HCT116 (cell line): ENCODE results near the gene DICER1. TPM values are rescaled to one million over a fixed set of nuclear protein-coding genes. Genes with fewer than 3 reads are reported as not detected.
A peak's percentile ranks its signal among the peaks of the same experiment; 100 is the strongest.

ENCODE experiments used
- ATAC-seq: fragments of 200-7000 bp; cut with Tn5 transposase; 2 replicates; pipeline ENCODE4 v1.9.1; 2020; ENCODE audit warnings: mild to moderate bottlenecking, moderate library complexity
- BruUV-seq: library from RNA; stranded (reverse); fragments of 400-500 nt; replicated peaks from 2 replicates; lab custom pipeline; 2021; lab: Mats Ljungman, UMichigan
- CTCF ChIA-PET: fragments of 300-600 bp; sonication (Branson Sonifier 250); formaldehyde crosslinking; loops from one replicate; lab custom pipeline; 2021; ENCODE audit warnings: antibody characterized with exemption; lab: Charles Lee
- POLR2A ChIA-PET: fragments of 300-600, 350-600 bp; sonication (Branson Sonifier 250); formaldehyde crosslinking; loops from one replicate; lab custom pipeline; 2021; ENCODE audit warnings: antibody characterized with exemption; lab: Charles Lee
- RAD21 ChIA-PET, 2 experiments: fragments of 300-600 bp; sonication (Branson Sonifier 250); formaldehyde crosslinking; loops; one replicate each; lab custom pipeline; 2023; ENCODE audit warnings: low total read pairs in 2 of 2; ENCODE audit not compliant: uncharacterized antibody in 2 of 2, unreplicated experiment in 2 of 2, low non-redundant PET in 1 of 2; lab: Charles Lee
- DNase-seq: peaks from one replicate; pipeline ENCODE4 v3.0.0-alpha.2; 2010; ENCODE audit warnings: low read depth, low spot score
- H2AFZ ChIP-seq: fragments of 200-600 bp; shearing (Covaris generic), sonication (generic); 2 replicates; pipeline ENCODE4 v1.6.1; 2017; ENCODE audit warnings: low read depth, mixed run types, mixed read lengths, antibody characterized with exemption, low read length; ENCODE audit not compliant: poor library complexity, severe bottlenecking
- H3K27ac ChIP-seq: 2 replicates; pipeline ENCODE4 v1.5.1; 2012; ENCODE audit warnings: low read depth, low read length
- H3K27me3 ChIP-seq: fragments of 200-600 bp; sonication (generic); 2 replicates; pipeline ENCODE4 v1.6.1; 2016; ENCODE audit warnings: mixed run types, low read length, mixed read lengths; ENCODE audit not compliant: insufficient read depth
- H3K36me3 ChIP-seq, 2 experiments: fragments of 200-500 bp in 1 of 2; fragments of 200-600 bp in 1 of 2; sonication (Bioruptor generic) in 1 of 2; sonication (generic) in 1 of 2; 2 replicates each; pipeline versions ENCODE4 v1.5.1 to v1.6.1; 2014 to 2016; ENCODE audit warnings: low read length in 2 of 2, inconsistent platforms in 1 of 2, mixed read lengths in 1 of 2, mixed run types in 1 of 2; ENCODE audit not compliant: insufficient read depth in 2 of 2, control insufficient read depth in 1 of 2
- H3K4me1 ChIP-seq, 2 experiments: fragments of 200-600 bp in 1 of 2; sonication (generic) in 1 of 2; 2 replicates each; pipeline versions ENCODE4 v1.5.1 to v1.6.1; 2012 to 2017; ENCODE audit warnings: low read length in 2 of 2, inconsistent platforms in 1 of 2, mild to moderate bottlenecking in 1 of 2, mixed read lengths in 1 of 2, mixed run types in 1 of 2, moderate library complexity in 1 of 2; ENCODE audit not compliant: insufficient read depth in 2 of 2, control insufficient read depth in 1 of 2
- H3K4me2 ChIP-seq: fragments of 200-600 bp; sonication (generic); 2 replicates; pipeline ENCODE4 v1.6.1; 2017; ENCODE audit warnings: mixed run types, low read length, mixed read lengths
- H3K4me3 ChIP-seq, 2 experiments: fragments of 200-600 bp in 1 of 2; sonication (generic) in 1 of 2; replicated peaks in 1 of 2; 2 replicates each; pipeline ENCODE4 v1.5.1; 2011 to 2016; ENCODE audit warnings: low read length in 2 of 2, control low read depth in 1 of 2, low read depth in 1 of 2, mild to moderate bottlenecking in 1 of 2, mixed read lengths in 1 of 2, mixed run types in 1 of 2
- H3K79me2 ChIP-seq: fragments of 200-600 bp; sonication (generic); 2 replicates; pipeline ENCODE4 v1.6.1; 2017; ENCODE audit warnings: mild to moderate bottlenecking, mixed run types, low read length, moderate library complexity, mixed read lengths; ENCODE audit not compliant: insufficient read depth
- H3K9ac ChIP-seq: fragments of 200-600 bp; sonication (generic); 2 replicates; pipeline ENCODE4 v1.6.1; 2016; ENCODE audit warnings: low read length, mixed read lengths
- H3K9me2 ChIP-seq: fragments of 200-600 bp; sonication (generic), shearing (Covaris generic); 2 replicates; pipeline ENCODE4 v1.6.1; 2017; ENCODE audit warnings: mixed run types, mild to moderate bottlenecking, moderate library complexity; ENCODE audit not compliant: insufficient read depth
- H3K9me3 ChIP-seq, 2 experiments: fragments of 200-500 bp in 1 of 2; fragments of 200-600 bp in 1 of 2; sonication (Bioruptor generic) in 1 of 2; sonication (generic) in 1 of 2; 2 replicates each; pipeline ENCODE4 v1.6.1; 2014 to 2017; ENCODE audit warnings: low read length in 2 of 2, mixed read lengths in 2 of 2, inconsistent platforms in 1 of 2, low read depth in 1 of 2, mild to moderate bottlenecking in 1 of 2, mixed run types in 1 of 2, moderate library complexity in 1 of 2; ENCODE audit not compliant: control insufficient read depth in 1 of 2, insufficient read depth in 1 of 2
- H4K20me1 ChIP-seq: fragments of 200-600 bp; sonication (generic), shearing (Covaris generic); 2 replicates; pipeline ENCODE4 v1.6.1; 2017; ENCODE audit warnings: mixed run types, mild to moderate bottlenecking, moderate library complexity; ENCODE audit not compliant: insufficient read depth
- CBX3 ChIP-seq: IDR thresholded peaks from 2 replicates; pipeline ENCODE4 v1.6.1; 2012; ENCODE audit warnings: low read depth
- EGR1 ChIP-seq: IDR thresholded peaks from 2 replicates; pipeline ENCODE4 v1.6.1; 2012; ENCODE audit warnings: low read depth
- ELF1 ChIP-seq: IDR thresholded peaks from 2 replicates; pipeline ENCODE4 v1.6.1; 2012; ENCODE audit warnings: low read depth, borderline replicate concordance
- POLR2AphosphoS5 ChIP-seq: IDR thresholded peaks from 2 replicates; pipeline ENCODE4 v1.6.1; 2011; ENCODE audit warnings: mild to moderate bottlenecking, low read depth, low read length, moderate library complexity
- SIN3A ChIP-seq: IDR thresholded peaks from 2 replicates; pipeline ENCODE4 v1.6.1; 2012; ENCODE audit warnings: low read depth
- TCF7L2 ChIP-seq: IDR thresholded peaks from 2 replicates; pipeline ENCODE4 v1.7.0; 2011; ENCODE audit warnings: borderline replicate concordance, inconsistent platforms; ENCODE audit not compliant: insufficient read depth, insufficient read length; ENCODE audit errors: extremely low read depth
- ZNF274 ChIP-seq: fragments of 200-500 bp; sonication (Bioruptor generic); IDR thresholded peaks from 2 replicates; pipeline ENCODE4 v1.6.1; 2014; ENCODE audit warnings: mild to moderate bottlenecking, low read depth, low read length, inconsistent platforms
- intact Hi-C: fragments of 100-400 bp; cut with micrococcal nuclease; formaldehyde crosslinking; loops from 2 replicates; pipeline ENCODE4 v1.10.0; 2022
- total RNA-seq: library from RNA; stranded (reverse); gene quantifications from one replicate; pipeline ENCODE4 v1.2.1, GENCODE V29; 2021; ENCODE audit not compliant: unreplicated experiment
- TF ChIP-seq, protein P1 (sequence below): IDR thresholded peaks from 2 replicates; pipeline ENCODE4 v1.6.1; 2012
- TF ChIP-seq, protein P2 (sequence below): IDR thresholded peaks from 2 replicates; pipeline ENCODE4 v1.6.1; 2012; ENCODE audit warnings: low read depth
- TF ChIP-seq, protein P3 (sequence below), 3 experiments: fragments of 200-600 bp in 1 of 3; sonication (generic) in 1 of 3; IDR thresholded peaks in 2 of 3; conservative IDR thresholded peaks in 1 of 3; 2 replicates each; pipeline ENCODE4 v1.5.1; 2012 to 2017; ENCODE audit warnings: low read depth in 2 of 3, low read length in 2 of 3, antibody characterized with exemption in 1 of 3, borderline replicate concordance in 1 of 3, control low read depth in 1 of 3, mild to moderate bottlenecking in 1 of 3, mixed read lengths in 1 of 3, mixed run types in 1 of 3, moderate library complexity in 1 of 3; ENCODE audit not compliant: insufficient read depth in 1 of 3

DICER1 gene
- total RNA-seq, 1 experiment from 2014 or later: 38.6 TPM

DNA sequence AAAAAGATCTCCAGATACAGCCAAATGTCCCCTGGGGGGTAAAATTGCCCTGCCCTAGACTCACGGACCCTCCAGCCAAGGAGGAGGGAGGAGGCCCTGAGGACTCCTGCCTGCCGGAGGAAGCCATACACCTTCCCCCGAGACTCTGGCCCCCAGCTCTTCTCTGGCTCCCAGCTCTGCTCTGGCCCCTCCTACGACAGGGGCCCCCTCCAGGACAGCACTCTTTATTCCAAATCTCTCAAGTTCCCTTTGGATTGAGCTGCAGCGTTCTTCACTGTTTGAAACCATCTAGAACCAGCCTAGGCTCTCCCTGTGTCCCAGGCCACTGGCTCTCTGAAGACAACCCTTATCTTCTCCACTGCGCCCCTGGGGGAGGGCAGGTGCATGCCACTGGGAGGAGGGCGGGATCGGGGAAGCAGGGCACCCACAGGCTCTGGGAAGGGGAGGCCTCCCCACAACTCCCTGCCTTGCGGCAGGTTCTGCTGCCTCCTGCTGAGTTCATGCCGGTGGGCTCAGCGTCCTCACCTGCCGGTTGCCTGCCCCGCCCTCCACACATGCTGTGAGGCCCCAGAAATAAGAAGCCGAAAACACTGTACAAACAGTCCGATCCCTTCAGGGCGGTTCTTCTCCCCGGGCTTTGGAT, 112.7 kb downstream of the DICER1 start:
- TF ChIP-seq, protein P1, sequence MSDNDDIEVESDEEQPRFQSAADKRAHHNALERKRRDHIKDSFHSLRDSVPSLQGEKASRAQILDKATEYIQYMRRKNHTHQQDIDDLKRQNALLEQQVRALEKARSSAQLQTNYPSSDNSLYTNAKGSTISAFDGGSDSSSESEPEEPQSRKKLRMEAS: no peak
- TF ChIP-seq, protein P2, sequence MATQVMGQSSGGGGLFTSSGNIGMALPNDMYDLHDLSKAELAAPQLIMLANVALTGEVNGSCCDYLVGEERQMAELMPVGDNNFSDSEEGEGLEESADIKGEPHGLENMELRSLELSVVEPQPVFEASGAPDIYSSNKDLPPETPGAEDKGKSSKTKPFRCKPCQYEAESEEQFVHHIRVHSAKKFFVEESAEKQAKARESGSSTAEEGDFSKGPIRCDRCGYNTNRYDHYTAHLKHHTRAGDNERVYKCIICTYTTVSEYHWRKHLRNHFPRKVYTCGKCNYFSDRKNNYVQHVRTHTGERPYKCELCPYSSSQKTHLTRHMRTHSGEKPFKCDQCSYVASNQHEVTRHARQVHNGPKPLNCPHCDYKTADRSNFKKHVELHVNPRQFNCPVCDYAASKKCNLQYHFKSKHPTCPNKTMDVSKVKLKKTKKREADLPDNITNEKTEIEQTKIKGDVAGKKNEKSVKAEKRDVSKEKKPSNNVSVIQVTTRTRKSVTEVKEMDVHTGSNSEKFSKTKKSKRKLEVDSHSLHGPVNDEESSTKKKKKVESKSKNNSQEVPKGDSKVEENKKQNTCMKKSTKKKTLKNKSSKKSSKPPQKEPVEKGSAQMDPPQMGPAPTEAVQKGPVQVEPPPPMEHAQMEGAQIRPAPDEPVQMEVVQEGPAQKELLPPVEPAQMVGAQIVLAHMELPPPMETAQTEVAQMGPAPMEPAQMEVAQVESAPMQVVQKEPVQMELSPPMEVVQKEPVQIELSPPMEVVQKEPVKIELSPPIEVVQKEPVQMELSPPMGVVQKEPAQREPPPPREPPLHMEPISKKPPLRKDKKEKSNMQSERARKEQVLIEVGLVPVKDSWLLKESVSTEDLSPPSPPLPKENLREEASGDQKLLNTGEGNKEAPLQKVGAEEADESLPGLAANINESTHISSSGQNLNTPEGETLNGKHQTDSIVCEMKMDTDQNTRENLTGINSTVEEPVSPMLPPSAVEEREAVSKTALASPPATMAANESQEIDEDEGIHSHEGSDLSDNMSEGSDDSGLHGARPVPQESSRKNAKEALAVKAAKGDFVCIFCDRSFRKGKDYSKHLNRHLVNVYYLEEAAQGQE: no peak
- TF ChIP-seq, protein P3, sequence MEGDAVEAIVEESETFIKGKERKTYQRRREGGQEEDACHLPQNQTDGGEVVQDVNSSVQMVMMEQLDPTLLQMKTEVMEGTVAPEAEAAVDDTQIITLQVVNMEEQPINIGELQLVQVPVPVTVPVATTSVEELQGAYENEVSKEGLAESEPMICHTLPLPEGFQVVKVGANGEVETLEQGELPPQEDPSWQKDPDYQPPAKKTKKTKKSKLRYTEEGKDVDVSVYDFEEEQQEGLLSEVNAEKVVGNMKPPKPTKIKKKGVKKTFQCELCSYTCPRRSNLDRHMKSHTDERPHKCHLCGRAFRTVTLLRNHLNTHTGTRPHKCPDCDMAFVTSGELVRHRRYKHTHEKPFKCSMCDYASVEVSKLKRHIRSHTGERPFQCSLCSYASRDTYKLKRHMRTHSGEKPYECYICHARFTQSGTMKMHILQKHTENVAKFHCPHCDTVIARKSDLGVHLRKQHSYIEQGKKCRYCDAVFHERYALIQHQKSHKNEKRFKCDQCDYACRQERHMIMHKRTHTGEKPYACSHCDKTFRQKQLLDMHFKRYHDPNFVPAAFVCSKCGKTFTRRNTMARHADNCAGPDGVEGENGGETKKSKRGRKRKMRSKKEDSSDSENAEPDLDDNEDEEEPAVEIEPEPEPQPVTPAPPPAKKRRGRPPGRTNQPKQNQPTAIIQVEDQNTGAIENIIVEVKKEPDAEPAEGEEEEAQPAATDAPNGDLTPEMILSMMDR (IDR thresholded peaks at IDR 0.05 in 2 of 3, conservative IDR thresholded peaks at IDR 0.05 in 1 of 3; ENCODE audit: borderline replicate concordance in 1 of 3, insufficient read depth in 1 of 3, low read depth in 2 of 3, low read length in 2 of 3): no peak
- TF ChIP-seq TCF7L2 (no peak), ELF1 (no peak), POLR2AphosphoS5 (no peak), EGR1 (no peak), ZNF274 (no peak), SIN3A (no peak), CBX3 (no peak)
- peak; percentile 58 for ATAC-seq
- no peaks in the 10 kb centered on the region for H3K4me1 ChIP-seq
- H3K9ac ChIP-seq: no peak overlapping the region
- H3K36me3 ChIP-seq: no peaks in the 10 kb centered on the region
- H3K79me2 ChIP-seq: no peaks in the 10 kb centered on the region
- H2AFZ ChIP-seq: no peak overlapping the region
- DNase-seq: no peak
- H3K4me2 ChIP-seq: no peak overlapping the region
- no TSS peak for BruUV-seq
- H3K4me3 ChIP-seq: no peak overlapping the region
- peaks cover 19% of the 10 kb centered on the region for H3K27me3 ChIP-seq
- H4K20me1 ChIP-seq: no peaks in the 10 kb centered on the region
- no peaks in the 10 kb centered on the region for H3K9me3 ChIP-seq
- H3K9me2 ChIP-seq: no peaks in the 10 kb centered on the region
- intact Hi-C loops: no loop called here
- H3K27ac ChIP-seq: no peak overlapping the region
- ChIA-PET RAD21 (no interaction called here), POLR2A (no interaction called here), CTCF (no interaction called here)
